PC-3 (cell line): ENCODE measurements around the gene C14orf119. TPM values are rescaled to one million over a fixed set of nuclear protein-coding genes. Genes with fewer than 3 reads are reported as not detected.

ENCODE experiments used
- ATAC-seq: fragments of 200-7000 bp; cut with Tn5 transposase; 2 replicates; pipeline ENCODE4 v1.9.1; 2020; ENCODE audit warnings: mild to moderate bottlenecking, moderate library complexity
- BruUV-seq: library from RNA; stranded (reverse); fragments of 400-500 nt; replicated peaks from 2 replicates; lab custom pipeline; 2021; lab: Mats Ljungman, UMichigan
- CTCF ChIA-PET: fragments of 300-600 bp; sonication (Branson Sonifier 250); formaldehyde crosslinking; loops from one replicate; lab custom pipeline; 2022; ENCODE audit warnings: antibody characterized with exemption; lab: Charles Lee
- POLR2A ChIA-PET: fragments of 300-600 bp; sonication (Branson Sonifier 250); formaldehyde crosslinking; loops from one replicate; lab custom pipeline; 2022; ENCODE audit warnings: antibody characterized with exemption; ENCODE audit not compliant: unreplicated experiment; lab: Charles Lee
- DNase-seq: peaks from one replicate; pipeline ENCODE4 v3.0.0-alpha.2; 2015
- H2AFZ ChIP-seq: fragments of 300-600 bp; sonication (generic); 2 replicates; pipeline ENCODE4 v1.6.0; 2016; ENCODE audit warnings: antibody characterized with exemption, low read length
- H3F3A ChIP-seq: fragments of 300-600 bp; sonication (generic); one replicate; pipeline ENCODE4 v1.6.0; 2017; ENCODE audit warnings: antibody characterized with exemption, low read length, control low read depth, mild to moderate bottlenecking; ENCODE audit not compliant: unreplicated experiment
- H3K27ac ChIP-seq: fragments of 300-600 bp; sonication (generic); 2 replicates; pipeline ENCODE4 v1.5.1; 2016; ENCODE audit warnings: mild to moderate bottlenecking, low read length
- H3K27me3 ChIP-seq: fragments of 300-600 bp; sonication (generic); 2 replicates; pipeline ENCODE4 v1.6.1; 2016; ENCODE audit warnings: low read length, mixed read lengths
- H3K36me3 ChIP-seq: fragments of 300-600 bp; sonication (generic); 2 replicates; pipeline ENCODE4 v1.6.1; 2016; ENCODE audit warnings: low read depth, mixed run types, low read length, mixed read lengths
- H3K4me1 ChIP-seq: fragments of 300-600 bp; sonication (generic); 2 replicates; pipeline ENCODE4 v1.5.1; 2016; ENCODE audit warnings: low read length; ENCODE audit not compliant: insufficient read depth
- H3K4me2 ChIP-seq: fragments of 300-600 bp; sonication (generic); 2 replicates; pipeline ENCODE4 v1.6.0; 2016; ENCODE audit warnings: low read length
- H3K4me3 ChIP-seq: fragments of 300-600 bp; sonication (generic); 2 replicates; pipeline ENCODE4 v1.5.1; 2016; ENCODE audit warnings: mild to moderate bottlenecking, low read length, mixed read lengths
- H3K79me2 ChIP-seq: fragments of 300-600 bp; sonication (generic); 2 replicates; pipeline ENCODE4 v1.6.1; 2017; ENCODE audit warnings: low read length, mixed read lengths
- H3K9ac ChIP-seq: fragments of 300-600 bp; sonication (generic); 2 replicates; pipeline ENCODE4 v1.6.0; 2016; ENCODE audit warnings: mild to moderate bottlenecking, low read length
- H3K9me2 ChIP-seq: fragments of 300-600 bp; sonication (generic); replicated peaks from 2 replicates; pipeline ENCODE4 v1.6.1; 2016; ENCODE audit warnings: mixed run types, low read length, mixed read lengths
- H3K9me3 ChIP-seq: fragments of 300-600 bp; sonication (generic); 2 replicates; pipeline ENCODE4 v1.6.1; 2016; ENCODE audit warnings: low read length, mixed read lengths
- H4K20me1 ChIP-seq: fragments of 300-600 bp; sonication (generic); 2 replicates; pipeline ENCODE4 v1.6.1; 2016; ENCODE audit warnings: low read length, mixed read lengths
- CTCF ChIP-seq: fragments of 300-600 bp; sonication (generic); conservative IDR thresholded peaks from 2 replicates; pipeline ENCODE4 v1.5.1; 2017; ENCODE audit warnings: antibody characterized with exemption, low read depth, mild to moderate bottlenecking, low read length
- EZH2 ChIP-seq: fragments of 300-600 bp; sonication (generic); IDR thresholded peaks from one replicate; pipeline ENCODE4 v1.6.1; 2017; ENCODE audit warnings: antibody characterized with exemption, mild to moderate bottlenecking, low read length; ENCODE audit not compliant: unreplicated experiment
- EZH2phosphoT487 ChIP-seq: fragments of 300-600 bp; sonication (generic); IDR thresholded peaks from 2 replicates; pipeline ENCODE4 v1.6.1; 2018; ENCODE audit warnings: mild to moderate bottlenecking, antibody characterized with exemption, low read length, borderline replicate concordance
- intact Hi-C: fragments of 100-400 bp; cut with micrococcal nuclease; formaldehyde crosslinking; loops from 2 replicates; pipeline ENCODE4 v1.9.0; 2023
- total RNA-seq: library from RNA; depleted of rRNA; stranded (reverse); fragments of >200 nt; gene quantifications from 2 replicates; pipeline ENCODE4 v1.2.3, GENCODE V29; 2014

The C14orf119 gene
- total RNA-seq, 1 experiment from 2014 or later, result 49.6 TPM

GRCh38 chr14:23103581-23103980, 8.3 kb downstream of the C14orf119 start:
- BruUV-seq, result no TSS peak
- POLR2A ChIA-PET, result no interaction called here
- Histone ChIP-seq H3K79me2 (peaks cover 5% of the 10 kb centered on the region), H3K4me1 (no peaks in the 10 kb centered on the region), H3K9me2 (no peaks in the 10 kb centered on the region), H3K27me3 (no peaks in the 10 kb centered on the region), H3K36me3 (no peaks in the 10 kb centered on the region), H3K4me2 (no peak overlapping the region), H3K9me3 (no peaks in the 10 kb centered on the region), H3K27ac (no peak overlapping the region), H3K4me3 (no peak overlapping the region), H3F3A (no peaks in the 10 kb centered on the region), H4K20me1 (no peaks in the 10 kb centered on the region), H3K9ac (no peak overlapping the region), H2AFZ (no peak overlapping the region)
- no peak for DNase-seq
- intact Hi-C loops, result no loop called here
- no peak for TF ChIP-seq EZH2phosphoT487
- CTCF ChIA-PET, result no interaction called here
- no peak for ATAC-seq

DNA sequence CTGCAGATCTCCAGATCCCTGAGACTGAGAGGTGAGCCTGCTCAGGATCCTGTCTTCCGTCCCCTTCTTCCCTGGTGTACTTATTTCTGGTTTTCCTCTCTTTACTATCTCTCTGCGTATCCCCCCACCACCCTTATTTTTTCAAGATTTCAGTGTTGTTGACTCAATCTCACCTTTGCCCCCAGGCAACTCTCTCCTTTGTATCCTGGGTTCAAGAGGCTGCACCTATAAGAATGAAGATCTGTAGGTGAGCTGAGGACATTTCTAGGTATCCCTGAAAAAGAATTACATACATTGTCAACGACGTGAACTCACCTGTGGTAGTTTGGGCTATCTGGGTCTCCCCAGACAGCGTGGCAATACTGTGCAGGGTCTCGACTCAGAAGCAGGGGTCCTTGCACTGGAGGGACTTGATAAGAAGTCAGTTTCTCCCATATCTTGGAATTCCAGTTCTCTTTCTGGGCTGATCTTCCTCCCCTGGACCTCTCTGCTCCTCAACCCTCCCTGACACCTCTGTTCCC, 8.8 kb downstream of the C14orf119 start:
- Histone ChIP-seq H3K4me2 (no peak overlapping the region), H3K27ac (no peak overlapping the region), H3F3A (no peaks in the 10 kb centered on the region), H3K9me3 (no peaks in the 10 kb centered on the region), H4K20me1 (no peaks in the 10 kb centered on the region), H3K9ac (no peak overlapping the region), H3K9me2 (no peaks in the 10 kb centered on the region), H3K36me3 (no peaks in the 10 kb centered on the region), H3K79me2 (no peaks in the 10 kb centered on the region), H2AFZ (no peak overlapping the region), H3K4me3 (no peak overlapping the region), H3K27me3 (no peaks in the 10 kb centered on the region), H3K4me1 (no peaks in the 10 kb centered on the region)
- ChIA-PET POLR2A (no interaction called here), CTCF (no interaction called here)
- ATAC-seq, result no peak
- no peak for DNase-seq
- no TSS peak for BruUV-seq
- intact Hi-C loops, result no loop called here
- TF ChIP-seq EZH2, result no peak
- no peak for TF ChIP-seq EZH2phosphoT487
- no peak for TF ChIP-seq CTCF

- Histone ChIP-seq H3K4me2 (no peak within 1 kb of the TSS), H3K36me3 (no peaks in the 10 kb centered on the region), H4K20me1 (no peaks in the 10 kb centered on the region), H3K4me3 (no peak within 1 kb of the TSS), H3K27ac (no peak within 1 kb of the TSS), H3K79me2 (no peaks in the 10 kb centered on the region), H3K9me3 (no peaks in the 10 kb centered on the region), H3K4me1 (no peaks in the 10 kb centered on the region), H3F3A (no peaks in the 10 kb centered on the region), H2AFZ (no peak within 1 kb of the TSS), H3K27me3 (no peaks in the 10 kb centered on the region), H3K9ac (no peak within 1 kb of the TSS), H3K9me2 (no peaks in the 10 kb centered on the region)
- DNase-seq (no peak), ATAC-seq (no peak)
- CTCF ChIA-PET, result no interaction called here
- POLR2A ChIA-PET, result no interaction called here
- intact Hi-C loops, result loop anchor here (5.0 kb wide), 1 partner anchor 117 kb away; no protein-coding TSS in a partner anchor
- TF ChIP-seq EZH2, result no peak
- no peak for TF ChIP-seq EZH2phosphoT487
- TF ChIP-seq CTCF, result no peak
- no TSS peak for BruUV-seq
Observed at GRCh38 chr14:23104591-23105347, 9.5 kb downstream of the C14orf119 start, which contains the start of gene CIROP. Gene CIROP (minus strand): TSS chr14:23104989. CDS start chr14:23104920, 69 bp downstream.
